Right lobe of liver (tissue), 6 donors: ENCODE results near the gene RNASE4. TPM values are rescaled to one million over a fixed set of nuclear protein-coding genes. Genes with fewer than 3 reads are reported as not detected.

Experiments
- ATAC-seq, 4 donors: fragments of 200-7000 bp; cut with Tn5 transposase; one replicate each; pipeline ENCODE4 v1.9.1; 2020; ENCODE audit warnings: mild to moderate bottlenecking in 4 of 4, moderate library complexity in 4 of 4
- DNase-seq, 3 donors: peaks; one replicate each; pipeline ENCODE4 v3.0.0-alpha.2; 2020
- H3K27ac ChIP-seq, 3 donors: fragments of 200-600 bp; one replicate each; pipeline ENCODE4 v1.8.0; 2022
- H3K27me3 ChIP-seq, 2 donors: fragments of 200-600 bp; one replicate each; pipeline ENCODE4 v1.8.0; 2022
- H3K36me3 ChIP-seq, 4 donors: fragments of 200-600 bp; sonication (generic) in 1 of 4; one replicate each; pipeline versions ENCODE4 v1.5.1 to v1.8.0; 2017 to 2022; ENCODE audit warnings: control low read depth in 1 of 4
- H3K4me1 ChIP-seq, 4 donors: fragments of 200-600 bp; sonication (generic) in 1 of 4; one replicate each; pipeline versions ENCODE4 v1.5.1 to v1.8.0; 2017 to 2022; ENCODE audit warnings: control low read depth in 1 of 4
- H3K4me3 ChIP-seq, 3 donors: fragments of 200-600 bp; one replicate each; pipeline ENCODE4 v1.8.0; 2022
- H3K9me3 ChIP-seq, 4 donors: fragments of 200-600 bp; sonication (generic) in 1 of 4; one replicate each; pipeline versions ENCODE4 v1.5.1 to v1.8.0; 2017 to 2022; ENCODE audit warnings: control low read depth in 1 of 4
- POLR2A ChIP-seq: fragments of 450-650 bp; IDR thresholded peaks from one replicate; pipeline ENCODE4 v1.6.1; 2017; ENCODE audit warnings: antibody characterized with exemption, mild to moderate bottlenecking
- WGBS: methylation state at CpG from one replicate; pipeline ENCODE4 v1.1.6; 2018; ENCODE audit warnings: low coverage, low lambda C conversion rate; ENCODE audit not compliant: insufficient coverage; ENCODE audit errors: missing lambda C conversion rate; 5-methylcytosine and 5-hydroxymethylcytosine counted together
- intact Hi-C, 2 donors: fragments of 100-400 bp; cut with DNase I; formaldehyde crosslinking; loops; one replicate each; pipeline versions ENCODE4 v1.11.2 to v1.14.1; 2022
- total RNA-seq, 6 experiments: library from RNA; depleted of rRNA in 2 of 6; stranded (reverse); fragments of >200 nt in 2 of 6; fragmentation: NEBNext Ultra II Directional in 3 of 6; extraction: Animal tissue kit (Norgen Biotek cat#: 25700) in 3 of 6; gene quantifications; one replicate each; pipeline versions ENCODE4 v1.1.0 to v1.2.4, GENCODE V29; 2016 to 2023
- TF ChIP-seq, protein P1 (sequence below), 4 donors: fragments of 200-600 bp in 3 of 4; fragments of 450-650 bp in 1 of 4; IDR thresholded peaks; one replicate each; pipeline versions ENCODE4 v1.5.1 to v1.8.0; 2016 to 2022; ENCODE audit warnings: antibody characterized with exemption in 4 of 4, mild to moderate bottlenecking in 2 of 4
- donor health status: DM: no; HTN: yes; CAD: no.
- donor health status: DM: no; HTN: no; CAD: no.
- donor health status: DM: no; HTN: no; CAD: no.
- donor health status: DM: no; HTN: yes; CAD: no.
- donor health status: DM: no; HTN: yes; CAD: no.

The RNASE4 gene
- total RNA-seq, 6 experiments from 2014 or later: 129 to 175 (median 151) TPM

DNA sequence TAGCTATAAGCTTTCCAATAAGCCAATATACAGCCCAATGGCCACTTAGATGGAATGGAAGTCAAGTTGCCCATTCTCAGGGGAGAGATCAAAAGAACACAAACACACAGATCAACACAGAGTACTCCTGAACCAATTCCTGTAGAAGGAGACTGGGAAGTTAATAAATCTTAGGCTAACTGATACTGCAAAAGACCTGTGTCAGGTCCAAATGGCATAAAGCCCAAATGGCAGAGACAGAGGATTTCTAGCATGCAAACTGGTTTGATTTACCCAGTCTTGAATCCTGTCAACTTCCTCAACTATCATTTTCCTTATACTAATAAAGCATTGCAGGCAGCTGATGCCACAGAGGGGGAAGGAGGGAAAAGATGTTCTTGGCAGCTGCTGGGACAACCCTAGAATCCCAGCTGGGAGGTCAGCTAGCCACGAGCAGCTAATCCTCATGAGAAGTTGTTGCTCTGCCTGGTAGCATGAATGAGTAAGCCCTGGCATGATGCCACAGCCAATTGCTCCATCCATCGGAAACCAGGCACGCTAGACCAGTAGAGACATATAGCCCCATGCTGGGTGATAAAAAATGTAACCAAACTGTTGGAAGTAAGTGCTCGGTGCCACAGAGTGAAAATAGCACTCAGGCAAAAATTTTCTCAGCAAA is 30.4 kb downstream of the RNASE4 start:
- H3K9me3 ChIP-seq: no peaks in the 10 kb centered on the region
- no peaks in the 10 kb centered on the region for H3K4me1 ChIP-seq
- H3K27me3 ChIP-seq: no peaks in the 10 kb centered on the region
- H3K36me3 ChIP-seq: no peaks in the 10 kb centered on the region
- 44% methylated on average over 4 of the region's 4 CpGs for WGBS
- peak overlapping the region in 1 of 3 donors; percentile 18 for H3K27ac ChIP-seq
- ATAC-seq (peak; percentile 59 to 70 (median 64)), DNase-seq (peak in 2 of 3 donors; percentile 55 to 60)
- intact Hi-C loops: no loop called here
- no peak for TF ChIP-seq POLR2A
- TF ChIP-seq, protein P1, sequence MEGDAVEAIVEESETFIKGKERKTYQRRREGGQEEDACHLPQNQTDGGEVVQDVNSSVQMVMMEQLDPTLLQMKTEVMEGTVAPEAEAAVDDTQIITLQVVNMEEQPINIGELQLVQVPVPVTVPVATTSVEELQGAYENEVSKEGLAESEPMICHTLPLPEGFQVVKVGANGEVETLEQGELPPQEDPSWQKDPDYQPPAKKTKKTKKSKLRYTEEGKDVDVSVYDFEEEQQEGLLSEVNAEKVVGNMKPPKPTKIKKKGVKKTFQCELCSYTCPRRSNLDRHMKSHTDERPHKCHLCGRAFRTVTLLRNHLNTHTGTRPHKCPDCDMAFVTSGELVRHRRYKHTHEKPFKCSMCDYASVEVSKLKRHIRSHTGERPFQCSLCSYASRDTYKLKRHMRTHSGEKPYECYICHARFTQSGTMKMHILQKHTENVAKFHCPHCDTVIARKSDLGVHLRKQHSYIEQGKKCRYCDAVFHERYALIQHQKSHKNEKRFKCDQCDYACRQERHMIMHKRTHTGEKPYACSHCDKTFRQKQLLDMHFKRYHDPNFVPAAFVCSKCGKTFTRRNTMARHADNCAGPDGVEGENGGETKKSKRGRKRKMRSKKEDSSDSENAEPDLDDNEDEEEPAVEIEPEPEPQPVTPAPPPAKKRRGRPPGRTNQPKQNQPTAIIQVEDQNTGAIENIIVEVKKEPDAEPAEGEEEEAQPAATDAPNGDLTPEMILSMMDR (IDR thresholded peaks at IDR 0.05): no peak
- no peak overlapping the region for H3K4me3 ChIP-seq

DNA sequence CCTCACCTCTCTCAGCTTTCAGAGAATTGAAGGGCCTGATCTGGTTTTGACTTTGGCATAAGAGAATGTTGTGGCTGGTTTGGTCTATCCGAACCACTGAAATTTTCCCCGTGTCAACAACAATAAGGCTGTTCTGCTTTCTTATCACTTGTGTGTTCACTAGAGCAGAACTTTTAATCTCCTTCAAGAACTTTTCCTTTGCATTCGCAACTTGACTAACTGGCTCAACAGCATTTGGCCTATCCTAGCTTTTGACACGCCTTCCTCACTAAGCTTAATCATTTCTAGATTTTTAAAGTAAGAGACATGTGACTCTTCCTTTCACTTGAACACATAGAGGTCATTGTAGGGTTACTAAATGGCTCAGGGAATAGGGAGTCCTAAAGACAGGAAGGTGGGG is 35.4 kb downstream of the RNASE4 start:
- Histone ChIP-seq H3K27me3 (no peaks in the 10 kb centered on the region), H3K4me3 (no peak overlapping the region), H3K9me3 (no peaks in the 10 kb centered on the region), H3K27ac (no peak overlapping the region), H3K4me1 (no peaks in the 10 kb centered on the region), H3K36me3 (no peaks in the 10 kb centered on the region)
- intact Hi-C loops: no loop called here
- no peak for TF ChIP-seq POLR2A
- TF ChIP-seq, protein P1 (IDR thresholded peaks at IDR 0.05): no peak
- 70% methylated on average over 4 of the region's 4 CpGs for WGBS
- no peak for DNase-seq
- no peak for ATAC-seq

- Histone ChIP-seq H3K4me1 (no peaks in the 10 kb centered on the region), H3K36me3 (no peaks in the 10 kb centered on the region), H3K27me3 (no peaks in the 10 kb centered on the region), H3K9me3 (no peaks in the 10 kb centered on the region), H3K27ac (no peak overlapping the region), H3K4me3 (no peak overlapping the region)
- DNase-seq (no peak), ATAC-seq (no peak)
- intact Hi-C loops: no loop called here
- TF ChIP-seq POLR2A: no peak
- TF ChIP-seq, protein P1 (IDR thresholded peaks at IDR 0.05): no peak
- 53% methylated on average over 5 of the region's 6 CpGs for WGBS
Observed at GRCh38 chr14:20720741-20721140, 36.4 kb downstream of the RNASE4 start.

DNA sequence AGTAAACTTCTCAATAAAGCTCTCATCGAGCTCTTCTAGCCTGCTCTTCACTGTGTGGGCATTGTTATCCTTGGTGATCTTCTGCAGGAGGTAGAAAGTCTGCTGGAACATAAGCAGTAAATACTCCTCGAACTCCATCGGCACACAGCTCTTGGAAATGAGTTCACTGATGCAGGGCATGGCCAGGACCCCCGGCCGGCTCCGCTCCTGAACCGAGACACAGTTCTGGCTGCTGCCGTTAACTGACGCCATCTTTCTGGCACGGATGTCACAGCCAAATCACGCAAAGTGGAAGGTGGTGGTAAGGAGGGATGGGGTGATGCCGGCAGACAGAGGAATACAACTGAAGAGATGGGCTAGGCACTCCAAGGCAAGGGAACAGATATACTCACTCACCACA is 37.7 kb downstream of the RNASE4 start:
- WGBS: 78% methylated on average over 4 of the region's 12 CpGs
- TF ChIP-seq POLR2A: no peak
- TF ChIP-seq, protein P1 (IDR thresholded peaks at IDR 0.05): no peak
- Histone ChIP-seq H3K27me3 (no peaks in the 10 kb centered on the region), H3K9me3 (no peaks in the 10 kb centered on the region), H3K27ac (no peak overlapping the region), H3K4me1 (no peaks in the 10 kb centered on the region), H3K4me3 (no peak overlapping the region), H3K36me3 (no peaks in the 10 kb centered on the region)
- intact Hi-C loops: no loop called here
- DNase-seq (no peak), ATAC-seq (no peak)
